A673 (cell line): Measurements from ENCODE around the gene DNAJA4.

Experiments
- CTCF ChIP-seq: fragments of 300-800, 200-600 bp; sonication (generic); conservative IDR thresholded peaks from 2 replicates; pipeline ENCODE4 v1.5.1; 2017; ENCODE audit warnings: low read depth, mild to moderate bottlenecking, antibody characterized with exemption, low read length, moderate library complexity, mixed read lengths
- EZH2 ChIP-seq: fragments of 200-600 bp; sonication (generic); IDR thresholded peaks from 2 replicates; pipeline ENCODE4 v1.6.1; 2017; ENCODE audit warnings: borderline replicate concordance, low read depth, mild to moderate bottlenecking, mixed read lengths, antibody characterized with exemption, low read length; ENCODE audit not compliant: poor library complexity, severe bottlenecking

GRCh38 chr15:78234515-78235040 lies 29.8 kb upstream of the DNAJA4 start, which contains the start of gene ACSBG1:
- TF ChIP-seq EZH2 (no peak), CTCF (no peak)
